GM23338 (cell line): Measurements from ENCODE around the gene ZNF496. TPM values are rescaled to one million over a fixed set of nuclear protein-coding genes. Genes with fewer than 3 reads are reported as not detected.
"Not testable (repeated sequence)": the region's sequence is repeated elsewhere in the genome, so short reads cannot be mapped to it uniquely, and the experiment has no call there.

ENCODE experiments used
- ATAC-seq: fragments of 200-7000 bp; cut with Tn5 transposase; 3 replicates; pipeline ENCODE4 v1.9.1; 2020
- DNase-seq: peaks from one replicate; pipeline ENCODE4 v3.0.0-alpha.2; 2015; ENCODE audit warnings: low spot score
- H2AFZ ChIP-seq: fragments of 200-600 bp; sonication (generic); 2 replicates; pipeline ENCODE4 v1.8.0; 2016; ENCODE audit warnings: antibody characterized with exemption, mild to moderate bottlenecking, moderate library complexity
- H3F3A ChIP-seq: fragments of 200-600 bp; sonication (generic); replicated peaks from 2 replicates; pipeline ENCODE4 v1.8.0; 2017; ENCODE audit warnings: antibody characterized with exemption, mixed run types, low read depth
- H3K27ac ChIP-seq: fragments of 200-600 bp; sonication (generic); 2 replicates; pipeline ENCODE4 v1.6.1; 2016; ENCODE audit warnings: low read depth
- H3K27me3 ChIP-seq: fragments of 200-600 bp; sonication (generic); 2 replicates; pipeline ENCODE4 v1.8.0; 2016; ENCODE audit warnings: mild to moderate bottlenecking, mixed run types, moderate library complexity; ENCODE audit not compliant: insufficient read depth
- H3K36me3 ChIP-seq: fragments of 200-600 bp; sonication (generic); 2 replicates; pipeline ENCODE4 v1.8.0; 2016; ENCODE audit warnings: mild to moderate bottlenecking; ENCODE audit not compliant: insufficient read depth
- H3K4me1 ChIP-seq: fragments of 200-600 bp; sonication (generic); 2 replicates; pipeline ENCODE4 v1.8.0; 2016; ENCODE audit warnings: mild to moderate bottlenecking, moderate library complexity; ENCODE audit not compliant: insufficient read depth
- H3K4me2 ChIP-seq: fragments of 200-600 bp; sonication (generic); 2 replicates; pipeline ENCODE4 v1.7.1; 2017; ENCODE audit warnings: mixed run types
- H3K4me3 ChIP-seq: fragments of 200-600 bp; sonication (generic); 2 replicates; pipeline ENCODE4 v1.6.1; 2016; ENCODE audit warnings: mixed run types
- H3K79me2 ChIP-seq: fragments of 200-600 bp; sonication (generic); replicated peaks from 2 replicates; pipeline ENCODE4 v1.8.0; 2017; ENCODE audit warnings: mild to moderate bottlenecking; ENCODE audit not compliant: insufficient read depth
- H3K9me2 ChIP-seq: fragments of 200-600 bp; sonication (generic); 2 replicates; pipeline ENCODE4 v1.8.0; 2017; ENCODE audit not compliant: insufficient read depth
- H4K20me1 ChIP-seq: fragments of 200-600 bp; sonication (generic); replicated peaks from 2 replicates; pipeline ENCODE4 v1.8.0; 2017; ENCODE audit warnings: mild to moderate bottlenecking; ENCODE audit not compliant: insufficient read depth
- H3K27ac Mint-ChIP-seq: 2 replicates; pipeline ENCODE4 v1.8.0; 2020; ENCODE audit warnings: inconsistent platforms, mild to moderate bottlenecking, moderate library complexity, mixed read lengths
- H3K27me3 Mint-ChIP-seq: 3 replicates; pipeline ENCODE4 v1.8.0; 2022; ENCODE audit warnings: low read depth, mild to moderate bottlenecking, moderate library complexity, mixed read lengths, inconsistent platforms; ENCODE audit not compliant: insufficient read depth, poor library complexity
- H3K36me3 Mint-ChIP-seq: 3 replicates; pipeline ENCODE4 v1.8.0; 2021; ENCODE audit warnings: low read depth, mild to moderate bottlenecking, inconsistent platforms, moderate library complexity, mixed read lengths
- H3K4me1 Mint-ChIP-seq: 3 replicates; pipeline ENCODE4 v1.8.0; 2020; ENCODE audit warnings: mild to moderate bottlenecking, inconsistent platforms, mixed read lengths
- H3K4me3 Mint-ChIP-seq: 3 replicates; pipeline ENCODE4 v1.8.0; 2021; ENCODE audit warnings: moderate library complexity, mild to moderate bottlenecking, inconsistent platforms, mixed read lengths
- H3K9me3 Mint-ChIP-seq: 3 replicates; pipeline ENCODE4 v1.8.0; 2020; ENCODE audit warnings: moderate library complexity, mild to moderate bottlenecking, inconsistent platforms, mixed read lengths
- CREB1 ChIP-seq: fragments of 250-450 bp; sonication (Bioruptor Pico); IDR thresholded peaks from 2 replicates; pipeline ENCODE4 v1.5.0; 2020; ENCODE audit warnings: low read depth, mild to moderate bottlenecking, moderate library complexity
- CTCF ChIP-seq, 2 experiments: fragments of 200-600 bp in 1 of 2; sonication (generic) in 1 of 2; conservative IDR thresholded peaks; 2 replicates each; pipeline versions ENCODE4 v1.5.1 to v1.6.1; 2016 to 2017; ENCODE audit warnings: antibody characterized with exemption in 2 of 2, low read depth in 2 of 2, mild to moderate bottlenecking in 2 of 2, moderate library complexity in 1 of 2
- ETS1 ChIP-seq: IDR thresholded peaks from 2 replicates; pipeline ENCODE4 v1.6.1; 2016; ENCODE audit warnings: antibody characterized with exemption
- EZH2 ChIP-seq: fragments of 200-600 bp; sonication (generic); IDR thresholded peaks from one replicate; pipeline ENCODE4 v1.8.0; 2017; ENCODE audit warnings: antibody characterized with exemption, mild to moderate bottlenecking, low read depth; ENCODE audit not compliant: unreplicated experiment
- JUNB ChIP-seq: IDR thresholded peaks from one replicate; pipeline ENCODE4 v1.6.1; 2016; ENCODE audit warnings: antibody characterized with exemption; ENCODE audit not compliant: unreplicated experiment
- POLR2AphosphoS5 ChIP-seq: IDR thresholded peaks from 2 replicates; pipeline ENCODE4 v1.6.1; 2016; ENCODE audit warnings: antibody characterized with exemption, low read depth
- REST ChIP-seq: IDR thresholded peaks from one replicate; pipeline ENCODE4 v1.6.1; 2018; ENCODE audit warnings: antibody characterized with exemption; ENCODE audit not compliant: unreplicated experiment
- STAT1 ChIP-seq: IDR thresholded peaks from one replicate; pipeline ENCODE4 v1.6.1; 2016; ENCODE audit warnings: antibody characterized with exemption; ENCODE audit not compliant: unreplicated experiment
- ZNF462 ChIP-seq: fragments of 250-450 bp; sonication (Bioruptor Pico); IDR thresholded peaks from 2 replicates; pipeline ENCODE4 v1.5.0; 2020; ENCODE audit warnings: mild to moderate bottlenecking, moderate library complexity
- polyA plus RNA-seq: library from polyadenylated mRNA; unstranded; fragments of >200 nt; fragmentation: Nextera tagmentation; extraction: Ambion mirVana; gene quantifications from 2 replicates; pipeline ENCODE4 v1.2.1, GENCODE V29; 2016
- total RNA-seq: library from RNA; depleted of rRNA; stranded (reverse); fragments of >200 nt; shearing (Covaris generic); gene quantifications from 2 replicates; pipeline ENCODE4 v1.2.3, GENCODE V29; 2014

Gene ZNF496
- total and polyA plus RNA-seq, 2 experiments from 2014 or later: 22.0 to 127 TPM

- not testable (repeated sequence) for H3K27ac ChIP-seq, H3K9me2 ChIP-seq, H3K4me3 ChIP-seq, H3K4me3 Mint-ChIP-seq, DNase-seq, H3K27me3 ChIP-seq, H3K36me3 ChIP-seq, ATAC-seq, H3K79me2 ChIP-seq, H4K20me1 ChIP-seq, H3K27ac Mint-ChIP-seq, H2AFZ ChIP-seq, H3K4me2 ChIP-seq, H3F3A ChIP-seq
- peaks cover 29% of the 10 kb centered on the region for H3K4me1 ChIP-seq
- peaks cover 14% of the 10 kb centered on the region for H3K27me3 Mint-ChIP-seq
- peaks cover 16% of the 10 kb centered on the region for H3K9me3 Mint-ChIP-seq
- peaks cover 26% of the 10 kb centered on the region for H3K36me3 Mint-ChIP-seq
- peaks cover 35% of the 10 kb centered on the region for H3K4me1 Mint-ChIP-seq
Observed at GRCh38 chr1:247289274-247289892, 42.3 kb downstream of the ZNF496 start.

- Histone ChIP-seq H2AFZ (no peak overlapping the region), H3K79me2 (no peaks in the 10 kb centered on the region), H3K4me3 (no peak overlapping the region), H3K36me3 (no peaks in the 10 kb centered on the region), H3K27ac (no peak overlapping the region), H3K4me2 (no peak overlapping the region), H3K27me3 (no peaks in the 10 kb centered on the region), H3K4me1 (peaks cover 20% of the 10 kb centered on the region; the same call in 1 of the 2 replicates), H3F3A (no peaks in the 10 kb centered on the region), H4K20me1 (no peaks in the 10 kb centered on the region), H3K9me2 (no peaks in the 10 kb centered on the region)
- Mint-ChIP-seq H3K4me1 (peaks cover 26% of the 10 kb centered on the region), H3K27ac (no peak overlapping the region), H3K9me3 (peaks cover 16% of the 10 kb centered on the region), H3K36me3 (peaks cover 26% of the 10 kb centered on the region), H3K27me3 (peaks cover 12% of the 10 kb centered on the region), H3K4me3 (no peak overlapping the region)
- ATAC-seq: no peak
- no peak for DNase-seq
- TF ChIP-seq JUNB (no peak), EZH2 (no peak), ETS1 (no peak), REST (no peak), POLR2AphosphoS5 (no peak), CTCF (conservative IDR thresholded peaks at IDR 0.05; ENCODE audit: low read depth in 2 of 2) (no peak), STAT1 (no peak), CREB1 (CRISPR knock-in tag) (no peak), ZNF462 (CRISPR knock-in tag) (no peak)
Observed at GRCh38 chr1:247288341-247288740, 43.3 kb downstream of the ZNF496 start.
